PC-3 (cell line): ENCODE measurements around the gene ABHD3. TPM values are rescaled to one million over a fixed set of nuclear protein-coding genes. Genes with fewer than 3 reads are reported as not detected.
A peak's percentile ranks its signal among the peaks of the same experiment; 100 is the strongest.

Experiments
- ATAC-seq: fragments of 200-7000 bp; cut with Tn5 transposase; 2 replicates; pipeline ENCODE4 v1.9.1; 2020; ENCODE audit warnings: mild to moderate bottlenecking, moderate library complexity
- BruUV-seq: library from RNA; stranded (reverse); fragments of 400-500 nt; replicated peaks from 2 replicates; lab custom pipeline; 2021; lab: Mats Ljungman, UMichigan
- CTCF ChIA-PET: fragments of 300-600 bp; sonication (Branson Sonifier 250); formaldehyde crosslinking; loops from one replicate; lab custom pipeline; 2022; ENCODE audit warnings: antibody characterized with exemption; lab: Charles Lee
- POLR2A ChIA-PET: fragments of 300-600 bp; sonication (Branson Sonifier 250); formaldehyde crosslinking; loops from one replicate; lab custom pipeline; 2022; ENCODE audit warnings: antibody characterized with exemption; ENCODE audit not compliant: unreplicated experiment; lab: Charles Lee
- DNase-seq: peaks from one replicate; pipeline ENCODE4 v3.0.0-alpha.2; 2015
- H2AFZ ChIP-seq: fragments of 300-600 bp; sonication (generic); 2 replicates; pipeline ENCODE4 v1.6.0; 2016; ENCODE audit warnings: antibody characterized with exemption, low read length
- H3F3A ChIP-seq: fragments of 300-600 bp; sonication (generic); one replicate; pipeline ENCODE4 v1.6.0; 2017; ENCODE audit warnings: antibody characterized with exemption, low read length, control low read depth, mild to moderate bottlenecking; ENCODE audit not compliant: unreplicated experiment
- H3K27ac ChIP-seq: fragments of 300-600 bp; sonication (generic); 2 replicates; pipeline ENCODE4 v1.5.1; 2016; ENCODE audit warnings: mild to moderate bottlenecking, low read length
- H3K27me3 ChIP-seq: fragments of 300-600 bp; sonication (generic); 2 replicates; pipeline ENCODE4 v1.6.1; 2016; ENCODE audit warnings: low read length, mixed read lengths
- H3K36me3 ChIP-seq: fragments of 300-600 bp; sonication (generic); 2 replicates; pipeline ENCODE4 v1.6.1; 2016; ENCODE audit warnings: low read depth, mixed run types, low read length, mixed read lengths
- H3K4me1 ChIP-seq: fragments of 300-600 bp; sonication (generic); 2 replicates; pipeline ENCODE4 v1.5.1; 2016; ENCODE audit warnings: low read length; ENCODE audit not compliant: insufficient read depth
- H3K4me2 ChIP-seq: fragments of 300-600 bp; sonication (generic); 2 replicates; pipeline ENCODE4 v1.6.0; 2016; ENCODE audit warnings: low read length
- H3K4me3 ChIP-seq: fragments of 300-600 bp; sonication (generic); 2 replicates; pipeline ENCODE4 v1.5.1; 2016; ENCODE audit warnings: mild to moderate bottlenecking, low read length, mixed read lengths
- H3K79me2 ChIP-seq: fragments of 300-600 bp; sonication (generic); 2 replicates; pipeline ENCODE4 v1.6.1; 2017; ENCODE audit warnings: low read length, mixed read lengths
- H3K9ac ChIP-seq: fragments of 300-600 bp; sonication (generic); 2 replicates; pipeline ENCODE4 v1.6.0; 2016; ENCODE audit warnings: mild to moderate bottlenecking, low read length
- H3K9me2 ChIP-seq: fragments of 300-600 bp; sonication (generic); replicated peaks from 2 replicates; pipeline ENCODE4 v1.6.1; 2016; ENCODE audit warnings: mixed run types, low read length, mixed read lengths
- H3K9me3 ChIP-seq: fragments of 300-600 bp; sonication (generic); 2 replicates; pipeline ENCODE4 v1.6.1; 2016; ENCODE audit warnings: low read length, mixed read lengths
- H4K20me1 ChIP-seq: fragments of 300-600 bp; sonication (generic); 2 replicates; pipeline ENCODE4 v1.6.1; 2016; ENCODE audit warnings: low read length, mixed read lengths
- CTCF ChIP-seq: fragments of 300-600 bp; sonication (generic); conservative IDR thresholded peaks from 2 replicates; pipeline ENCODE4 v1.5.1; 2017; ENCODE audit warnings: antibody characterized with exemption, low read depth, mild to moderate bottlenecking, low read length
- EZH2 ChIP-seq: fragments of 300-600 bp; sonication (generic); IDR thresholded peaks from one replicate; pipeline ENCODE4 v1.6.1; 2017; ENCODE audit warnings: antibody characterized with exemption, mild to moderate bottlenecking, low read length; ENCODE audit not compliant: unreplicated experiment
- EZH2phosphoT487 ChIP-seq: fragments of 300-600 bp; sonication (generic); IDR thresholded peaks from 2 replicates; pipeline ENCODE4 v1.6.1; 2018; ENCODE audit warnings: mild to moderate bottlenecking, antibody characterized with exemption, low read length, borderline replicate concordance
- intact Hi-C: fragments of 100-400 bp; cut with micrococcal nuclease; formaldehyde crosslinking; loops from 2 replicates; pipeline ENCODE4 v1.9.0; 2023
- total RNA-seq: library from RNA; depleted of rRNA; stranded (reverse); fragments of >200 nt; gene quantifications from 2 replicates; pipeline ENCODE4 v1.2.3, GENCODE V29; 2014

Gene ABHD3
- total RNA-seq, 1 experiment from 2014 or later, result 21.4 TPM

- BruUV-seq, result no TSS peak
- ChIA-PET POLR2A (interaction anchor here (0.8 kb wide), 1 partner anchor 143 kb away, joined by 3 read pairs; the partner anchor contains the start of gene ESCO1), CTCF (no interaction called here)
- Histone ChIP-seq H4K20me1 (peaks cover 29% of the 10 kb centered on the region; the same call in 1 of the 2 replicates), H3K4me3 (peak overlapping the region; percentile 88), H3K9me2 (no peaks in the 10 kb centered on the region), H3K4me1 (peaks cover 27% of the 10 kb centered on the region), H3K9ac (no peak overlapping the region), H3F3A (no peaks in the 10 kb centered on the region), H2AFZ (no peak overlapping the region), H3K27ac (no peak overlapping the region), H3K4me2 (peak overlapping the region; percentile 88), H3K27me3 (no peaks in the 10 kb centered on the region), H3K79me2 (peaks cover 69% of the 10 kb centered on the region), H3K36me3 (no peaks in the 10 kb centered on the region), H3K9me3 (no peaks in the 10 kb centered on the region)
- no peak for TF ChIP-seq EZH2
- intact Hi-C loops, result no loop called here
- ATAC-seq (no peak), DNase-seq (no peak)
Measured at GRCh38 chr18:21743166-21743832, 38.7 kb upstream of the ABHD3 start.

- H4K20me1 ChIP-seq, result peaks cover 25% of the 10 kb centered on the region; the same call in 1 of the 2 replicates
- H3K9ac ChIP-seq, result peak overlapping the region; percentile 97
- H3K9me2 ChIP-seq, result no peaks in the 10 kb centered on the region
- intact Hi-C loops, result no loop called here
- H3K4me3 ChIP-seq, result peak overlapping the region; percentile 88
- no peaks in the 10 kb centered on the region for H3F3A ChIP-seq
- H3K27ac ChIP-seq, result no peak overlapping the region
- H3K79me2 ChIP-seq, result peaks cover 60% of the 10 kb centered on the region
- POLR2A ChIA-PET, result interaction anchor here (0.6 to 0.8 kb wide), 2 partner anchors 102 to 142 kb away, joined by 3 to 5 read pairs; partner anchors contain the start of gene ESCO1
- H3K4me1 ChIP-seq, result peaks cover 27% of the 10 kb centered on the region
- peak overlapping the region; percentile 94 for H2AFZ ChIP-seq
- TF ChIP-seq EZH2phosphoT487, result no peak
- TF ChIP-seq CTCF, result no peak
- no peak for TF ChIP-seq EZH2
- peak overlapping the region; percentile 88 for H3K4me2 ChIP-seq
- no peaks in the 10 kb centered on the region for H3K27me3 ChIP-seq
- no peaks in the 10 kb centered on the region for H3K36me3 ChIP-seq
- CTCF ChIA-PET, result no interaction called here
- no peak for ATAC-seq
- H3K9me3 ChIP-seq, result no peaks in the 10 kb centered on the region
- BruUV-seq, result no TSS peak
- peak; percentile 43 for DNase-seq
Measured at GRCh38 chr18:21742315-21742687, 37.7 kb upstream of the ABHD3 start.

- peaks cover 27% of the 10 kb centered on the region for H3K4me1 ChIP-seq
Measured at GRCh38 chr18:21741562-21742314, 37.2 kb upstream of the ABHD3 start.

More at GRCh38 chr18:21741562-21742314, 37.2 kb upstream of the ABHD3 start:
- Histone ChIP-seq H3K9me2 (no peaks in the 10 kb centered on the region), H4K20me1 (peaks cover 19% of the 10 kb centered on the region; the same call in 1 of the 2 replicates), H2AFZ (peak overlapping the region; percentile 94), H3K27ac (no peak overlapping the region), H3K9me3 (no peaks in the 10 kb centered on the region), H3K9ac (peak overlapping the region; percentile 97), H3K79me2 (peaks cover 54% of the 10 kb centered on the region), H3K27me3 (no peaks in the 10 kb centered on the region), H3K4me2 (peak overlapping the region; percentile 88), H3F3A (no peaks in the 10 kb centered on the region), H3K4me3 (peak overlapping the region; percentile 88), H3K36me3 (no peaks in the 10 kb centered on the region)
- DNase-seq (no peak), ATAC-seq (peak; percentile 6)
- ChIA-PET POLR2A (interaction anchor here (0.6 kb wide), 1 partner anchor 67 kb away, joined by 14 read pairs; no protein-coding TSS in a partner anchor), CTCF (interaction anchor here (1.7 kb wide), 1 partner anchor 141 kb away, joined by 9 read pairs; the partner anchor contains the start of gene ESCO1)
- TF ChIP-seq EZH2 (no peak), CTCF (no peak), EZH2phosphoT487 (no peak)
- intact Hi-C loops, result loop anchor here (2.0 kb wide), 2 partner anchors 37 to 103 kb away; partner anchors contain the start of gene ABHD3
- TSS peak; percentile 34 for BruUV-seq
